ENCODE results near the gene KRTAP5-5.
"Not testable (repeated sequence)": the region's sequence is repeated elsewhere in the genome, so short reads cannot be mapped to it uniquely, and the experiment has no call there.

The KRTAP5-5 gene

DNA sequence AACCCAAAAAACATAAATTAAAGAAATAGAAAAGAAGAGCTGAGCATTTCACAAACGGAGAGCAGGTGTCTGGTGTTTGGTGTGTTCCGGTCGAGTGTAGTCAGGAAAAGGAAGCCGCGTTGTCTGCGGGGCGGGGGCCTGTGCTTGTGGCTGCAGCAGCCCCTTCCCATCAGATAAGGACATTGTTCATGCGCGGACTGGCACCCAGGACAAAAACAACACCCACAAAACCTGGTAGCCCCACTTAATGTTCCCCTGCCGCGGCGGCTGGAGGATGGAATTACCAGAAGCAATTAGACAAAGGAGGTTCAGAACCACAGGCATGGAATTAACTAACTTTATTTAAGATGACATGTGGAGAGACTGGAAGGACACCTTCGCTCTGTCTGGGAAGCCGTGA, 29.9 kb downstream of the KRTAP5-5 start:
- DNase-seq, result no peak

- no peak for DNase-seq
Measured at GRCh38 chr11:1660111-1660867, 30.7 kb downstream of the KRTAP5-5 start.

DNA sequence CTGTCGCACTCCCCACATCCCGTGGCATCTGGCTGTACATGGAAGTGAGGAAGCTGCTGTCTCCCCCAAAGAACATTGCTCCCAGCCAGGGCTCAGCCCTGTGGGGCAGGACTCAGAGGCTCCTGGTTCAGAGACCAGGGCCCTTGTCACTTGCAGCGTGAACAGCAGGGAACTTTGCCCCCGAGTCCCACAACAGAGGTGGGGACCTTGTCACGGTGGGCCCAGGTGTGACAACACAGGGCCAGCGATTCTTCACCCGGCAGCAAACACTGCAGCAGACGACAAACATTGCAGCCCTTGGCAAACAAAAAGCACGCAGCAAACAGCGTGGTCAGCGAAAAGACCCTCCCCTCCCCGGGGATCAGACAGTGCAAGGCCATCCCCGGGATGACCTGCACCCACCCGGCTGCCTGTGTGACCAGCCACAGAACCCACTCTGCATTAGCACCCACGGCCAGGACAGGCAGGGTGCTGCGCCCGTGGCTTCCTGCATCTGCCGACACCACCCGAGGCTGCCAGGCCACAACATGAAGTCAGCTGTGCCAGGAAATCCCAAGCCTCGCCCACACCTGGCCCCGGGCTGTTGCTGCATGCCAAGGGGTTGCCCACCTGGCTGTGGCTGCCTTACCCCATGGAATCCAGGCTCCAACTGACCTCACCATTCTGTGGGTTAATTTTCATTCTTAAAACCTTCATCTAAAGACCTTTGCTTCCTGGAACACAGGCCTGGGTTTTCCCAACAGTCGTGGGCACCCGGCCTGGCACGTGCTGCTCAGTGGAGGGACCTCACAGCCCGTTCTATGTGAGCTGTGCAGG, 32.1 kb downstream of the KRTAP5-5 start:
- DNase-seq, result not testable (repeated sequence)

DNA sequence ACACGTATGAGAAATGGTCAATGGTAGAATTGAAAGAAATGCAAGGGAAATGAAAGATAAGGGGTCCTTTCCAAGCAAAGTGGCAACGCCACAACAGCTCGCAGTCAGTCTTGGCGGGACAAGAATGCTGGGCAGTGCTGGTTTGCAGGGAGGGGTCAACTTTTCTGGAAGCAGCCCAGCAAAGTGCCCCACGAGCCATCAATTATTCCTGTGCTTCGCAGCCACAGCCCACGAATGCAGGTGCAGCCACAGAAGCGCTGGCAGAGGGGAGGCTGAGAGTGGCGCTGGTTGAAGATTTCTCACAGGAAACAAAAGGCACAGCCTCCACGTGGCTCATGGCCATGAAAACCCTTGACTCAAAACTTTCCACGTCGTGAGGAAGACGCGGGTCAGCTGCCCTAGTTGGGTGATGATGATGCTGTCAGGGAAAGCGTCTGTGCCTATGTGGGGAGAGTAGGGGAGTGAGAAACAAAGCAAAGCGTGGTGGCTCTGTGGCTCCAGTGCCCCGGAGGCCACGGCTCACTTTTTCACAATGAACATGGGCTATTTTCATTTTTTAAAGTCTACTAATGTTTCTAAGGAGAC, 33.2 kb downstream of the KRTAP5-5 start:
- DNase-seq, result not testable (repeated sequence)

DNA sequence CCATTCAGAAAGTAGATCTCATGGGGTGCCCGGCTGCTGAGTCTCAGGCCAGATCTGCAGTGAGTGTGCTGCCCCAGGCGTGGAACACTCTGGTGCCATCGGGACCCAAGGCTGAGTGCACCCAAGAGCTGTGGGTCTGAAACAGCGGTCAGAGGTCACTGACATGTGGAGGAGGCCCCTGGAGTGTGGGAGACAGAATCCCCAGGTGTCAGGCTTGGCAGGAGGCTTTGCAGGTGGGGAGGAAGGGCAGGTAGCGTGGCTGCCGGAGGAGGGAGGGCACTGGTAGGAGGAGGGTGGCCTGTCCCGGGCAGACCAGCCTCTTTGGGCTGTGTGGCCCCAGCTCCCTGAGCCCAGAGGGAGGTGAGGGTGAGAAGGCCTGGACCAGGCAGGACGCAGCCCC, 35.7 kb downstream of the KRTAP5-5 start:
- no peak for DNase-seq

DNA sequence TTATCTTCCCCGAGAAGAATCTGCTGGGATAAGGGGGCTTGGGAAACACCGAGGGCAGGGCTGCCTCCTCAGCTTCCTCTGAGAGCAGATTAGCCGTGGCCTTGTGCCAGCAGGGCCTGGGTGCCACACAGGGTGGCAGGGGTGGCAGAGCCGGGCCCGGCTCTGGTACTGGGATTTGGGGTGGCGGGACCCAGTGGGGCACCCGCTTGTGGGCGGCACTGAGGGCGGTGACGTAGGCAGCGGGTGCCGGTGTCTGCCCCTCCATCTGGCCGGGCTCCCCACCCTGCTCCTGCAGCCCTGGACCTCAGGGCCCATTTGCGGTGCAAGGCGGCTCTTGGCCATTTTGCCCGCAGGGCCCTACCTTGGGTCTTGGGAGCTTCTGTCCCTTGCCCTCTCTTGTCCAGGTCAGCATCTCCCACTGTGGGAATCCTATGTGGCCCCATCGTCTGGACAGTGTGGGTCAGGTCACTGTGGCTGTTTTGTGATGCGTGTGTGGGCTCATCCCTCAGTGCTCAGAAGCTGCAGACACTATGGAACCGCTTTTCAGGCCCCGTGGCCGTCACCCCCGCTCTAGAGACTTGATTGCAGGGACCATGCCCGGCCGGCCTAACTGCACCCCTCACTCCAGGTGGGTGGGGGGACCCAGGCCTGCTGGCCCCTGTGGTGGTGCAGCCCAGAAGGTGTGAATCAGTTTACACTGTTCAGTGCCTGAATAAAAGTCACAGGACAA, 37.7 kb downstream of the KRTAP5-5 start:
- no peak for DNase-seq

- no peak for DNase-seq
Measured at GRCh38 chr11:1667906-1668305, 38.3 kb downstream of the KRTAP5-5 start.

- DNase-seq, result no peak
Measured at GRCh38 chr11:1668911-1669473, 39.4 kb downstream of the KRTAP5-5 start.

DNA sequence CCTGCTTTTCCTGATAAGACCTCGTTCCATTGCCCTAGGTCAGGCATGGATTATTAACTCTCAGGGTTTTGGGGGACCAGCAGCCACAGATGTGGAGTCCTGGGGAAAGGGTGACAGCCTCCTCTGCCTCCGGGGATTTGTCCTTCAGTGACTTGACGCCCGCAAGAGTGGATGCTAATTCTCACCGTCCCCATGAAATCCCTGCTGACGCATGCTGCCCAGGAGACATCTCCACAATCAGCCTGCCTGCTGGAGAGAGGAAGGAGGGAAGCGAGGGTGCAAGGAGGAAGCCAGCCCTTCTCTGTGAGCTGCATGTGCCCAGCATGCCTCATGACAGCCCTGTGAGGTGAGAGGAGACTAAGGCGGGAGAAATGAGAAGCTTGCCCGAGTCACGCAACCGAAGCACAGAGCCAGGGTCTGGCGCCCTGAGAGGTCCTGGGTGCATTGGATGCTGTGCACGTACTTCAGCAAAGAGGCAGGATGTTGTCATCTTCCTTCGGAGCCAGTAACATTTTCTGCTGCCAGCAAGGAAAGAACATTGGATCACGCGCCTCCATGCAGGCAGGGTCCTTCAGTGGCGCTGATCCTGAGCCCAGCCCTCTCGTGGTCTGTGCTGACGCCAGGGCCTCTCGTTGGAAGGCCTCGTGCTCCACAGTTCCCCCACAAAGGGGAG, 40.1 kb downstream of the KRTAP5-5 start:
- DNase-seq, result no peak

DNA sequence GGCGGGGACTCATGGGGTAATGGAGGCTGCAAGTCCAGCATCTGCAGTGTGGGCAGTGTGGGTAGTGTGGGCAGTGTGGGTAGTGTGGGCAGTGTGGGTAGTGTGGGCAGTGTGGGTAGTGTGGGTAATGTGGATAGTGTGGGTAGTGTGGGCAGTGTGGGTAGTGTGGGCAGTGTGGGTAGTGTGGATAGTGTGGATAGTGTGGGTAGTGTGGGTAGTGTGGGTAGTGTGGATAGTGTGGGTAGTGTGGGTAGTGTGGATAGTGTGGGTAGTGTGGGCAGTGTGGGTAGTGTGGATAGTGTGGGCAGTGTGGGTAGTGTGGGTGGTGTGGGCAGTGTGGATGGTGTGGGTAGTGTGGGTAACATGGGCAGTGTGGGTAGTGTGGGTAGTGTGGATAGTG, 40.9 kb downstream of the KRTAP5-5 start:
- not testable (repeated sequence) for DNase-seq

DNA sequence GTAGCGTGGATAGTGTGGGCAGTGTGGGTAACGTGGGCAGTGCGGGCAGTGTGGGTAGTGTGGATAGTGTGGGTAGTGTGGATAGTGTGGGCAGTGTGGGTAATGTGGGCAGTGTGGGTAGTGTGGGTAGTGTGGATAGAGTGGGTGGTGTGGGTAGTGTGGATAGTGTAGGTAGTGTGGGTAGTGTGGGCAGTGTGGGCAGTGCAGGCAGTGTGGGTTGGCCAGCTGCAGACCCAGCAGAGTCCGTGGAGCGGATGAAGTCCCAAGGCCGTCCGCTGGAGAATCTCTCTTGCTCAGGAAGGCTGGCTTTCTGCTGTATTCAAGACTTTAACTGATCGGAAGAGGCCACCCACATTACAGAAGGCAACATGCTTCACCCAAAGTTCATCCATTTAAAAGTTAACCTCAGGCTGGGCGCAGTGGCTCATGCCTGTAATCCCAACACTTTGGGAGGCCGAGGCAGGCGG, 41.4 kb downstream of the KRTAP5-5 start:
- DNase-seq, result no peak

GRCh38 chr11:1671658-1672057, 42.1 kb downstream of the KRTAP5-5 start:
- no peak for DNase-seq

DNA sequence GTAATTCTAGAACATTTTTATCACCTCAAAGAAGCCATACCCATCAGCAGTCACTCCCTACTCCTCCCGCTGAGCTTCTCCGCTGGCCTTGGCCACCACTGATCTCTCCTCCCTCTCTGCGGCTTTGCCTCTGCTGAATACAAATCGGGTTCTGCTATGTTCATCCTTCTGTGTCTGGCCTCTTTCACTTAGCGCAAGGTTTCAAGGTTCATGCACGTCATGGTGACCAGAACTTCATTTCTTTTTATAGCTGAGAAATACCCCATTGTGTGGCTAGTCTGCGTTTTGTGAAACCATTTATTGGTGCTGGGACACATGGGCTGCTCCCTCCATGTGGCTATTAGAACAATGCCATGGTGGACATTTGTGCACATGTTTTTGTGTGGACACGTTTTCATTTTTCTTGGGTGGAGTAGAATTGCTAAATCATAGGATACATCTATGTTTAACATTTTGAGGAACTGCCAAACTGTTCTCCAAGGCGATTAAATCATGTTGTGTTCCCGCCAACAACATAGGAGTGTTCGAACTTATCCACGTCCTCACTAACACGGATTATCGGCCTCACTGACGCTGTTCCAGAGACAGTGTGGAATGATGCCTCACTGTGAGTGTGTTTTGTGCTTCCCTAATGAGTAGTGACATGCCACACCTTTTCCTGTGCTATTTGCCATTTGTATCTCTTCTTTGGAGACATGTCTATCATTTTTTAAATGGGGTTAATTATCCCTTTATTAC, 43.2 kb downstream of the KRTAP5-5 start:
- no peak for DNase-seq

GRCh38 chr11:1673446-1674172, 44.0 kb downstream of the KRTAP5-5 start:
- DNase-seq, result no peak

DNA sequence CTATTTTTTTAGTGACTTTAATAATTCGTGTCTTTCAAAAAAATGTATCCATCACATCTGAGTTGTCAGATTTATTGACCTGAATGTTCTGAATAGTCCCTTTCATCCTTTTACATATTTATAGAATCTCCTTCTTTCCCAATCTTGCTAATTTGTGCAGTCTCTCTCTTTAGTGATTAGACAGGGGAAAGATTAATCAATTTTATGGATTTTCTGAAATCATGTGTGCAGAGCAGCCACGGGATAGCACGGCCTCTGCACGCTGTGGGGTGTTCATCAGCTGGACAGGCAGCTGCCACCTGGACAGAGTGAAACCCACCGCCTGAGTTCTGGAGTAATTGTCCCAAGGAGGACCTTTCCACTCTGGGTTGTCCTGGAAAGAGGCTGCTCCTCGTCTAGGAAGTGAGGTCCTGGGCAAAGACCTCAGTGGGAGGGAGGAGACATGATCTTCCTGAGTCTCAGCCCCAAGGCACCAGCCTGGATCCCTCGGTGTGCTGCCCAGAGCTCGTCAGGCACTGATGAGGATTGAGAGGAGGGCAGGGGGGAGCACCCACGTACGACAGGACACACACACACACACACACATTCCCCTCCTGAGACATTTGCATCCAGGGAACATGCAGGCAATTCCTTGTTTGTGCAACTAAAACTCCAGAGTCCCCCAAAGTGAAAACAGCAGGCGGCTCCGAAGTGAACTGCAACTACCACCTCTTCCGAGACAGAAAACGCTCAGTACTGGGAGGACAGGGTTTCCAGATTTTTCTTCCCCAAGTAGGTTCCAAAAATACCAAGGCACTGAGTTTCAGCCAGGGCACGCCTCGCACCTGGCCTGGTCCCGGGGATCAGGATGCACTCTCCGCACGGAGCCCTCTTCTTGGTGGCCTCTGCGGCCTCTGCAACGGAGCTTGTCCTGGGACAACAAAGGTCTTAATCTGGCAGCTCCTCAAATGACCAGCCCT, 44.9 kb downstream of the KRTAP5-5 start:
- no peak for DNase-seq

DNA sequence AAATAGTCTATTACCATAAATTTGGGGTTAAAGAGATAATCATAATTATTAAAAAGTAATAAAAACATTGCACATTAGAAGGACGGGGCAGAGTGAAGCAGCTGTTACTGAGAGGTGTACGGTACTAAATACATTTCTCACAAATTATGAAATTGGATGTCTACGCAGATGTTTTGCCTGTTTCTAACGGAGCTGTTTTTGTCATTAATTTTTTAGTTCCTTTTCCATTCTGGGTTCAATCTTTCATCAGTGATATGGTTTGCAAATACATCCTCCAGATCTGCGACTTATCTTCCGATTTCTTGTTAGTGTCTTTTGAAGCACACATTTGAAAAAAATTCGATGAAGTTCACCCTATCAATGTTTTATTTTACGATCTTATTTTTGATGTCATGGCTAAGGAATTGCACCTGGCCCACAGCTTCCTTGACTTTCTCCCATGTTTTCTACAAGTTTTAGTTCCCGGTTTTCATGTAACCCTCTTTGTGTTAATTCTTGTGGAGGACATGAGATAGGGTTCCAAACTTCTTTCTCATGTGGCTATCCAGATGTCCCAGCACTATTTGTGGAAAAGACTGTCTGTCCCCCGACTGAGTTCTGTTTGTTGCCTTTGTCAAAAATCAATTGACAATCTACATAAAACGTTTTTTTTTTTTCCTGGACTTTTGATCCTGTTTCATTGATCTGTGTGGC, 46.1 kb downstream of the KRTAP5-5 start:
- DNase-seq, result no peak

- DNase-seq, result no peak
Measured at GRCh38 chr11:1676229-1676740, 46.7 kb downstream of the KRTAP5-5 start.

GRCh38 chr11:1679881-1680280, 50.3 kb downstream of the KRTAP5-5 start:
- no peak for DNase-seq
